Measurements from ENCODE around the gene ADARB2.

The ADARB2 gene

GRCh38 chr10:1287971-1288401 lies 449.3 kb downstream of the ADARB2 start:
- Histone ChIP-seq H3K4me3 (replicated peaks; ENCODE audit: insufficient read depth, low read length) (no peak overlapping the region), H3K27ac (replicated peaks) (no peak overlapping the region), H3K27me3 (ENCODE audit: insufficient read depth, poor library complexity, severe bottlenecking) (no peaks in the 10 kb centered on the region)
- TF ChIP-seq CTCF (IDR thresholded peaks at IDR 0.05; ENCODE audit: insufficient read depth, low read length) (no peak), GABPA (IDR thresholded peaks at IDR 0.05; ENCODE audit: low read depth) (no peak), SPI1 (IDR thresholded peaks at IDR 0.05; ENCODE audit: borderline replicate concordance, low read depth) (no peak), POLR2AphosphoS5 (IDR thresholded peaks at IDR 0.05; ENCODE audit: low read depth) (no peak), REST (IDR thresholded peaks at IDR 0.05; ENCODE audit: insufficient replicate concordance, low read depth) (no peak)
- peak in 1 of 2 experiments; percentile 1 for DNase-seq (ENCODE audit: low read depth in 1 of 2, low spot score in 1 of 2)

- no peak overlapping the region for H3K27ac ChIP-seq (replicated peaks)
- DNase-seq (ENCODE audit: low read depth in 1 of 2, low spot score in 1 of 2) = no peak
- no peaks in the 10 kb centered on the region for H3K27me3 ChIP-seq (ENCODE audit: insufficient read depth, poor library complexity, severe bottlenecking)
- no peak overlapping the region for H3K4me3 ChIP-seq (replicated peaks; ENCODE audit: insufficient read depth, low read length)
- TF ChIP-seq GABPA (IDR thresholded peaks at IDR 0.05; ENCODE audit: low read depth) = no peak
- no peak for TF ChIP-seq REST (IDR thresholded peaks at IDR 0.05; ENCODE audit: insufficient replicate concordance, low read depth)
- no peak for TF ChIP-seq SPI1 (IDR thresholded peaks at IDR 0.05; ENCODE audit: borderline replicate concordance, low read depth)
- TF ChIP-seq CTCF (IDR thresholded peaks at IDR 0.05; ENCODE audit: insufficient read depth, low read length) = no peak
- TF ChIP-seq POLR2AphosphoS5 (IDR thresholded peaks at IDR 0.05; ENCODE audit: low read depth) = no peak
Observed at GRCh38 chr10:1287487-1287886, 449.8 kb downstream of the ADARB2 start.

- no peak for DNase-seq (ENCODE audit: low read depth in 1 of 2, low spot score in 1 of 2)
- no peak for TF ChIP-seq POLR2AphosphoS5 (IDR thresholded peaks at IDR 0.05; ENCODE audit: low read depth)
- no peak for TF ChIP-seq SPI1 (IDR thresholded peaks at IDR 0.05; ENCODE audit: borderline replicate concordance, low read depth)
- H3K27ac ChIP-seq (replicated peaks) = no peak overlapping the region
- no peaks in the 10 kb centered on the region for H3K27me3 ChIP-seq (ENCODE audit: insufficient read depth, poor library complexity, severe bottlenecking)
- H3K4me3 ChIP-seq (replicated peaks; ENCODE audit: insufficient read depth, low read length) = no peak overlapping the region
Observed at GRCh38 chr10:1284076-1284475, 453.2 kb downstream of the ADARB2 start.

GRCh38 chr10:1281405-1281782 lies 455.9 kb downstream of the ADARB2 start:
- DNase-seq (ENCODE audit: low read depth in 1 of 2, low spot score in 1 of 2) = no peak
- Histone ChIP-seq H3K4me3 (replicated peaks; ENCODE audit: insufficient read depth, low read length) (no peak overlapping the region), H3K27ac (replicated peaks) (no peak overlapping the region), H3K27me3 (ENCODE audit: insufficient read depth, poor library complexity, severe bottlenecking) (no peaks in the 10 kb centered on the region)
- no peak for TF ChIP-seq REST (IDR thresholded peaks at IDR 0.05; ENCODE audit: insufficient replicate concordance, low read depth)

Measured in HL-60 (cell line).